H1 (cell line): ENCODE results near the gene UGT1A9. TPM values are rescaled to one million over a fixed set of nuclear protein-coding genes. Genes with fewer than 3 reads are reported as not detected.

Experiments
- CTCF ChIA-PET: fragments of 300-600 bp; sonication (Branson Sonifier 250); formaldehyde crosslinking; loops from one replicate; lab custom pipeline; 2021; ENCODE audit not compliant: partially characterized antibody; lab: Charles Lee
- POLR2A ChIA-PET: fragments of 300-600 bp; sonication (Branson Sonifier 250); formaldehyde crosslinking; loops from one replicate; lab custom pipeline; 2021; ENCODE audit warnings: inconsistent platforms; ENCODE audit not compliant: partially characterized antibody; lab: Charles Lee
- DNase-seq, 2 experiments: peaks; one replicate each; pipeline versions ENCODE4 v3.0.0 to v3.0.0-alpha.2; 2010 to 2022; ENCODE audit warnings: low spot score in 2 of 2, low read depth in 1 of 2, mixed read lengths in 1 of 2
- FAIRE-seq: peaks from 2 replicates; lab custom pipeline; 2011; peaks lifted over from hg19 to GRCh38; lab: Jason Lieb, UNC
- H2AFZ ChIP-seq: 2 replicates; pipeline ENCODE4 v1.8.1; 2012; ENCODE audit warnings: low read length, inconsistent platforms
- H2AK5ac ChIP-seq: 2 replicates; pipeline ENCODE4 v1.6.1; 2013; ENCODE audit warnings: low read depth, low read length
- H2BK120ac ChIP-seq: replicated peaks from 2 replicates; pipeline ENCODE3; 2013; ENCODE audit warnings: low read depth, low read length, inconsistent platforms
- H2BK12ac ChIP-seq: 2 replicates; pipeline ENCODE4 v1.6.1; 2013; ENCODE audit warnings: low read depth, low read length
- H2BK15ac ChIP-seq: 2 replicates; pipeline ENCODE4 v1.6.1; 2013; ENCODE audit warnings: low read length
- H2BK20ac ChIP-seq: 2 replicates; pipeline ENCODE4 v1.6.1; 2013; ENCODE audit warnings: low read length
- H2BK5ac ChIP-seq: 2 replicates; pipeline ENCODE4 v1.6.1; 2013; ENCODE audit warnings: low read depth, low read length
- H3K14ac ChIP-seq: 2 replicates; pipeline ENCODE4 v1.6.1; 2013; ENCODE audit warnings: inconsistent platforms; ENCODE audit not compliant: insufficient read length
- H3K18ac ChIP-seq: 2 replicates; pipeline ENCODE4 v1.6.1; 2013; ENCODE audit warnings: low read length; ENCODE audit errors: extremely low read depth
- H3K23ac ChIP-seq: 2 replicates; pipeline ENCODE4 v1.6.1; 2013; ENCODE audit warnings: inconsistent platforms; ENCODE audit not compliant: insufficient read length
- H3K23me2 ChIP-seq: 2 replicates; pipeline ENCODE4 v1.6.1; 2013; ENCODE audit warnings: low read depth, low read length
- H3K27ac ChIP-seq: 2 replicates; pipeline ENCODE4 v1.6.1; 2011; ENCODE audit warnings: low read depth, low read length, inconsistent platforms
- H3K27me3 ChIP-seq, 4 experiments: replicated peaks in 1 of 4; 1 replicate in 1 of 4; 2 replicates in 3 of 4; pipeline versions ENCODE4 v1.6.1 to v1.8.1; 2011 to 2013; ENCODE audit warnings: low read length in 3 of 4, mild to moderate bottlenecking in 3 of 4, inconsistent platforms in 2 of 4, mixed read lengths in 2 of 4, moderate library complexity in 1 of 4; ENCODE audit not compliant: control insufficient read depth in 3 of 4, insufficient read depth in 3 of 4; ENCODE audit errors: extremely low read depth in 1 of 4
- H3K36me3 ChIP-seq, 4 experiments: 2 replicates each; pipeline versions ENCODE4 v1.6.1 to v1.8.1; 2011 to 2013; ENCODE audit warnings: mild to moderate bottlenecking in 4 of 4, low read length in 3 of 4, moderate library complexity in 2 of 4, control low read depth in 1 of 4, inconsistent platforms in 1 of 4; ENCODE audit not compliant: insufficient read depth in 4 of 4, control insufficient read depth in 2 of 4
- H3K4ac ChIP-seq: replicated peaks from 2 replicates; pipeline ENCODE3; 2013; ENCODE audit warnings: low read length, low read depth, mixed read lengths, inconsistent platforms; ENCODE audit not compliant: insufficient read length
- H3K4me1 ChIP-seq, 4 experiments: replicated peaks in 1 of 4; 1 replicate in 1 of 4; 2 replicates in 3 of 4; pipeline versions ENCODE4 v1.6.1 to v1.8.1; 2011 to 2013; ENCODE audit warnings: low read length in 3 of 4, inconsistent platforms in 2 of 4, mixed read lengths in 1 of 4; ENCODE audit not compliant: insufficient read depth in 4 of 4, control insufficient read depth in 3 of 4
- H3K4me2 ChIP-seq, 2 experiments: 2 replicates each; pipeline versions ENCODE4 v1.6.1 to v1.8.1; 2011 to 2013; ENCODE audit warnings: low read depth in 2 of 2, low read length in 2 of 2, control low read depth in 1 of 2, inconsistent platforms in 1 of 2, mild to moderate bottlenecking in 1 of 2; ENCODE audit not compliant: insufficient read depth in 1 of 2
- H3K4me3 ChIP-seq, 4 experiments: fragments of 200-600, 300-600 bp in 1 of 4; sonication (generic), shearing (Covaris generic), sonication (Bioruptor Twin) in 1 of 4; 2 replicates each; pipeline versions ENCODE4 v1.5.1 to v1.8.1; 2011 to 2016; ENCODE audit warnings: low read length in 4 of 4, low read depth in 3 of 4, control low read depth in 2 of 4, inconsistent platforms in 2 of 4, mild to moderate bottlenecking in 2 of 4, mixed read lengths in 1 of 4, moderate library complexity in 1 of 4; ENCODE audit not compliant: insufficient read depth in 2 of 4; ENCODE audit errors: extremely low read depth in 1 of 4
- H3K56ac ChIP-seq: replicated peaks from 2 replicates; pipeline ENCODE3; 2013; ENCODE audit warnings: low read depth, mild to moderate bottlenecking, mixed read lengths, low read length, inconsistent platforms; ENCODE audit not compliant: insufficient read length
- H3K79me1 ChIP-seq: 2 replicates; pipeline ENCODE4 v1.6.1; 2013; ENCODE audit warnings: low read depth, low read length, control low read depth
- H3K79me2 ChIP-seq, 2 experiments: 2 replicates each; pipeline versions ENCODE4 v1.6.1 to v1.8.1; 2012 to 2013; ENCODE audit warnings: low read length in 2 of 2, mild to moderate bottlenecking in 2 of 2, inconsistent platforms in 1 of 2; ENCODE audit not compliant: insufficient read depth in 2 of 2, control insufficient read depth in 1 of 2
- H3K9ac ChIP-seq, 4 experiments: replicated peaks in 1 of 4; 1 replicate in 1 of 4; 2 replicates in 3 of 4; pipeline versions ENCODE4 v1.6.1 to v1.8.1; 2011 to 2013; ENCODE audit warnings: low read depth in 3 of 4, low read length in 3 of 4, control low read depth in 2 of 4, mild to moderate bottlenecking in 2 of 4, moderate library complexity in 2 of 4, inconsistent platforms in 1 of 4; ENCODE audit errors: extremely low read depth in 1 of 4
- H3K9me3 ChIP-seq, 2 experiments: 2 replicates each; pipeline versions ENCODE4 v1.6.1 to v1.8.1; 2012 to 2013; ENCODE audit warnings: mild to moderate bottlenecking in 2 of 2, moderate library complexity in 2 of 2, control low read depth in 1 of 2, inconsistent platforms in 1 of 2, low read depth in 1 of 2, low read length in 1 of 2, mixed read lengths in 1 of 2; ENCODE audit not compliant: insufficient read depth in 2 of 2
- H4K20me1 ChIP-seq, 2 experiments: replicated peaks in 1 of 2; 2 replicates each; pipeline versions ENCODE3 to v1.8.1; 2011 to 2013; ENCODE audit warnings: inconsistent platforms in 2 of 2, low read length in 2 of 2, mild to moderate bottlenecking in 1 of 2; ENCODE audit not compliant: insufficient read depth in 2 of 2, control insufficient read depth in 1 of 2
- H4K5ac ChIP-seq: 2 replicates; pipeline ENCODE4 v1.6.1; 2013; ENCODE audit warnings: low read length, low read depth, mixed read lengths, inconsistent platforms; ENCODE audit not compliant: insufficient read length
- H4K8ac ChIP-seq: 2 replicates; pipeline ENCODE4 v1.8.0; 2013; ENCODE audit warnings: mild to moderate bottlenecking, moderate library complexity, low read length, inconsistent platforms; ENCODE audit not compliant: insufficient read depth; ENCODE audit errors: extremely low read depth
- H4K91ac ChIP-seq: replicated peaks from 2 replicates; pipeline ENCODE3; 2013; ENCODE audit warnings: low read length, mixed read lengths, inconsistent platforms; ENCODE audit not compliant: insufficient read length
- HDAC2 ChIP-seq, 2 experiments: fragments of 300-600 bp in 1 of 2; sonication (generic) in 1 of 2; IDR thresholded peaks; 2 replicates each; pipeline ENCODE4 v1.6.1; 2011 to 2012; ENCODE audit warnings: low read depth in 2 of 2, low read length in 2 of 2, mild to moderate bottlenecking in 2 of 2, moderate library complexity in 2 of 2, borderline replicate concordance in 1 of 2, inconsistent platforms in 1 of 2
- WGBS, 2 experiments: shearing (Covaris generic) in 1 of 2; methylation state at CpG; one replicate each; pipeline versions ENCODE4 v1.1.6 to v1.1.7; 2013 to 2015; ENCODE audit warnings: low lambda C conversion rate in 2 of 2, mixed read lengths in 2 of 2, inconsistent platforms in 1 of 2, low coverage in 1 of 2, missing lambda C conversion rate in 1 of 2; ENCODE audit not compliant: insufficient replicate concordance in 2 of 2, insufficient coverage in 1 of 2, insufficient read length in 1 of 2; ENCODE audit errors: extremely low coverage in 1 of 2, missing lambda C conversion rate in 1 of 2; 5-methylcytosine and 5-hydroxymethylcytosine counted together
- polyA plus RNA-seq, 7 experiments: library from polyadenylated mRNA; depleted of rRNA in 3 of 7; stranded (reverse) in 5 of 7; unstranded in 2 of 7; fragments of >200 nt in 5 of 7; fragments of 200-250 nt in 2 of 7; gene quantifications; 1 replicate in 5 of 7; 2 replicates in 1 of 7; 4 replicates in 1 of 7; pipeline versions ENCODE4 v1.2.1 to v1.2.3, GENCODE V29; 2011 to 2013; ENCODE audit warnings: missing spikeins in 2 of 7, mixed read lengths in 2 of 7
- total RNA-seq: library from RNA; stranded (reverse); fragmentation: NEBNext Ultra II Directional; extraction: Animal tissue kit (Norgen Biotek cat#: 25700); gene quantifications from 2 replicates; pipeline ENCODE4 v1.2.1, GENCODE V29; 2021

The UGT1A9 gene
- total and polyA plus RNA-seq, 2 of the 8 experiments (the other 6 are each of a cell fraction or from before 2014, with no cell fraction given), result not detected

DNA sequence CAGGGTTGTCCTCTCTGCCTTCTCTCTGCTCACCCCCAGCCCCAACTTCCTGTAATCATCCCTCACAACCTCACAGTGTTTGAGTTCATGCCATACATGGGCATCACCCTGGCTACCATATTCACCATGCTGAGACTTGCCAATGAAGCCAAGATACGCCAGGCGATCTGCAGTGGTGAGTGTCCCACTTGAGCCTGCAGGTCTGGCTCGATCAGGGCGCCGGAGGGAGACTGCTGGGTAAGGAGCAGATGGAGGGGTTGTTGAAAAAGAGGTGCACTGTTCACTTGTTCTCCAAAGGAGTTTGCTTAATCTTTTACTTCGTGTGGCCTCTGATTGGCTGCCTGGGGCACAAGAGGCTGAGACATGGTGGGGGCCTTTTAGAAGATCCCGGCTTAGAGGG is 121.0 kb downstream of the UGT1A9 start:
- CTCF ChIA-PET, result interaction anchor here (0.7 kb wide), 1 partner anchor 35 kb away, joined by 3 read pairs; no protein-coding TSS in a partner anchor
- H3K14ac ChIP-seq, result no peak overlapping the region
- no peak for DNase-seq
- no peak overlapping the region for H3K18ac ChIP-seq
- H3K4me3 ChIP-seq, result no peak overlapping the region
- no peak overlapping the region for H4K5ac ChIP-seq
- H2BK12ac ChIP-seq, result no peak overlapping the region
- TF ChIP-seq HDAC2 (IDR thresholded peaks at IDR 0.05; ENCODE audit: borderline replicate concordance in 1 of 2, low read depth in 2 of 2, low read length in 2 of 2), result no peak
- TF ChIP-seq, all 59 proteins: peak for 0
- Histone ChIP-seq H2BK15ac (no peak overlapping the region), H4K91ac (no peak overlapping the region), H3K79me1 (no peaks in the 10 kb centered on the region), H3K4me1 (no peaks in the 10 kb centered on the region), H4K8ac (no peak overlapping the region), H2BK20ac (no peak overlapping the region), H2AK5ac (no peak overlapping the region), H3K4ac (no peak overlapping the region), H3K56ac (no peak overlapping the region), H4K20me1 (no peaks in the 10 kb centered on the region), H3K9ac (no peak overlapping the region), H3K9me3 (peaks cover 0 to 5% of the 10 kb centered on the region in 2 experiments; a peak in 1 of 4 replicates), H2AFZ (no peak overlapping the region), H3K23me2 (no peaks in the 10 kb centered on the region), H3K4me2 (no peak overlapping the region), H3K79me2 (no peaks in the 10 kb centered on the region), H2BK5ac (no peak overlapping the region), H3K27me3 (no peaks in the 10 kb centered on the region), H3K36me3 (no peaks in the 10 kb centered on the region), H3K23ac (no peak overlapping the region), H2BK120ac (no peak overlapping the region), H3K27ac (no peak overlapping the region)
- no peak for FAIRE-seq
- 86% methylated on average over 7 of the region's 7 CpGs; no CpG with 5 or more reads in 1 of the 2 experiments for whole genome bisulfite sequencing, 2 experiments
- POLR2A ChIA-PET, result interaction anchor here (1.4 kb wide), 1 partner anchor 62 kb away, joined by 3 read pairs; the partner anchor contains the start of gene HJURP
